Left kidney (tissue), 2 donors: ENCODE measurements around the gene ELF2. TPM values are rescaled to one million over a fixed set of nuclear protein-coding genes. Genes with fewer than 3 reads are reported as not detected.
"Not testable (repeated sequence)": the region's sequence is repeated elsewhere in the genome, so short reads cannot be mapped to it uniquely, and the experiment has no call there.

Source experiments
- DNase-seq: peaks from one replicate; pipeline ENCODE4 v3.0.0-alpha.2; 2013
- polyA plus RNA-seq: library from polyadenylated mRNA; unstranded; fragments of 120-200 nt; gene quantifications from one replicate; pipeline ENCODE4 v1.2.1, GENCODE V29; 2013; ENCODE audit not compliant: insufficient read length

Gene ELF2
- polyA plus RNA-seq, 1 donor: 73.0 TPM

DNA sequence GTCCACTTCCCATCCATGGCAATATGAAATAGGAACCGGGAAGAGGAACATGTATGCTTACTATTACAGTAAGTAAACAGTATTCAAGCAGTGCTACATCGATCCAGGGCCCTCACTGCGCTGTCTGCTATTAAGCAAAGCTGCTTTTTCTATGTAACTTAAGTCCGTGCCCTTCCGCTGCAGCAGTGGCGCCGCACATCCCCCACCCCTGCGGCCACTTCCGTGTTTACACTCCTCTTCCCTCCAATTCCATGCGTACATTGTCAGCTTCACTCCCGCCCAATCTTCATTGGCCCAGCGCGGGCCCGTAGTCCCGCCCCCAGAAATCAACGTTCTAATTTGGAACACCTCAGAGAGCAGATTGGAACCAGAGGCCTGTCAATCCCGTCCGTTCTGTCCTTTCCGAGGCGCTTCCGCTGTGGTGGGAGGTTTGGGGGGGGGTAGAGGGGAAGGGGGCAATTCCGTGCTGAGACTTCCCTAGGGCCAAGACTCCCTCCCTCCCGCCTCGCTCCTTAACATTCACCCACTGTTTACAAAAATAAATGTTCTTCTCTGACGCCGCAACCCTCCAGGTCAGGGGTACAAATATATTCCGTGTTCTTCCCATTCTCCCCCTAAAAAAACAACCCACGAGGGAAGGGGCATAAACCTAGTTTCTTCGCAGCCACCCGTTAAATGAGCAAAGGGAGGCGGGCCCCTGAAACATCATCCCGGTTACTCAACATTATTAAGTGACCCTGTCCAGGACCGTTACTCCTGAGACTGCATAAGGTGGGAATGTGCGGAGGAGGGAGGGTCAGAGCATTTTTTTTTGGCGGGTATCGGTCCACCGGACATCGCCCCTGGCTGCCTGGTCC lies 94.0 kb downstream of the ELF2 start:
- DNase-seq: peak; percentile 97

- no peak for DNase-seq
These were observed 98.1 kb downstream of the ELF2 start for GRCh38 chr4:139078926-139079325.

DNA sequence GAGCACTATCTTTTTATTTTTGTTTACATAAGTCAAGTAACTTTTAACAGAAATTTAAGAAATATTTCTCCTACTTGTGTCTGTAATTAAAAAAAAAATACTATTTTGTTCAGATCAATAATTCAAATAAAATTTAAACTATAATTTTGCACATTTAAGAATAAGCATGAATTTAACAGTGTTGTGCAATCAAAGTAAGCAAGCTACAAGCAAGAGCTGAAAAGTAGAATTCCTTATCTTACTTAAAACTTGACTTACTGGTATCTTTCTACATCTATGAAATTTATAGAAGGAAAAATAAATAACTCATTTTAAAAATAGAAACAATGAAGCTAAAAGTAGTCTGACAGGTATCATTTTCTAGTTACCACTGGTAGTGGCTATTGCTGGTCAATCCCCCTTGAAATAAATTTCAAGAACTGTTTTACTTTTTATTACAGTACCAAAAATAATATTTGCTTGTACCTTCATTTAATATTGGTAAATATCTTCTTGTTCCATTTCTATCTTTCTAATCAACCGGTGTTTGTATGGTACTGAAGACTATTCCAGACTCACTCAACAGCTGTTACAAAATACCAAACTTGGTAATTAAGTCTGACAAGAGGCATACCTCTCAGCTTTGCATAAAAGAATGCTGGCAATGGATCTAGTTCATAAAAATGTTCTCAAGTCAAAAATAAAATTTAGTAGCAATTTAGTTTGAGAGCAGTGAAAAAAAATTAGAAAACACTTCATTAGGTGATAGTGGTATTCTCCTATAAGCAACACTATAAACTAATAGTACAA lies 99.3 kb downstream of the ELF2 start:
- DNase-seq: no peak

DNA sequence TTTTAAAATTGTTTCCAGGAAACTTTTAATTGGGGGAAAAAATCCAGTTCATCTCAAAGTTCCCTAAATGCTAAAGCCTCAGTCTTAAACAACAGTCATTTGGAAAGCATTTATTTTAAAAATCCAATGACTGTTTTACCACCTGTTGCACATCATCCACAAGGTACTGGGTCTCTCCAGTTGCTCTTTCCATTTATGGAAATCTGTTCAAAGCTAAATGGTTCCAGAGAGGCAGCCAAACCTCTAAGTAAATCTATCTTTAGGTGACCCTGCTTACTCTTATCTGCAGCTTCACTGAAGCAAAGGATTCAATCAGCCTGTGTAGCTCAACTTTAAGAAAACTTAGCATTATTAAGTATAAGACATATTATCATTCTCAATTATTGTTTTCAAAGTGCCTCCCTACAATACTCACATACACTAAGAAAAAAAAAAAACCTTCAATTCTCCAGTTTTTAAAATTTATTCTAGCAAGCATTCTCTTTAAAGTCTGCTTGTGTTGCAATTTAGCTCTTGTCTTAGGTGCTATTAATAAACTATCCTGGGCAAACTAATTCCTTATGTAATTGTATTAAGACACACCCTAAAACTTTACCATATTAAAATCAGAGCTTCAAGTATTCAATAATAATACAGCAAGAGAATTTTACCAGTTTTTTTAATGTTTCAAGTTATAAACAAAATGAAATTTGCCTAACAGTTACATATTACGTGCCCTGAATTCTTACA lies 100.8 kb downstream of the ELF2 start:
- no peak for DNase-seq

- no peak for DNase-seq
These were observed 116.4 kb downstream of the ELF2 start for GRCh38 chr4:139060591-139060990.

DNA sequence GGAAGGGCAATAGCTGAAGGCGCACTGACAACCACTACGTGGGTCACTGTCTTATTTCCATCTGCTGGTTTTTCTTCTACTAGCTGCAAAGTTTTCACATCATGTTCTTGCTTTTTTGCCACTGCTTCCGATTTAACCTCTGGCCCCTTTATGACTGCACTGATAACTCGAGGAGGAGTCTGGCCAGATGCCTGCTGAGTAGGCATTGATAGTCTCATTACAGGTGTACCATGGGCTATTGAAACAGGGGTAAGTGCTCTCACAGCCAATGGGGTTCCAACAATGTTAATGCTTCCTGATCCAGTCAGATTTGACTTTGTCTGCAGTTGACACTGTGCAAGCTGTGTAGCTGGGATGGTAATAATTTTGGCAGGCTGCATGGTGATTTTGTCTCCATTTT lies 118.0 kb downstream of the ELF2 start:
- not testable (repeated sequence) for DNase-seq

DNA sequence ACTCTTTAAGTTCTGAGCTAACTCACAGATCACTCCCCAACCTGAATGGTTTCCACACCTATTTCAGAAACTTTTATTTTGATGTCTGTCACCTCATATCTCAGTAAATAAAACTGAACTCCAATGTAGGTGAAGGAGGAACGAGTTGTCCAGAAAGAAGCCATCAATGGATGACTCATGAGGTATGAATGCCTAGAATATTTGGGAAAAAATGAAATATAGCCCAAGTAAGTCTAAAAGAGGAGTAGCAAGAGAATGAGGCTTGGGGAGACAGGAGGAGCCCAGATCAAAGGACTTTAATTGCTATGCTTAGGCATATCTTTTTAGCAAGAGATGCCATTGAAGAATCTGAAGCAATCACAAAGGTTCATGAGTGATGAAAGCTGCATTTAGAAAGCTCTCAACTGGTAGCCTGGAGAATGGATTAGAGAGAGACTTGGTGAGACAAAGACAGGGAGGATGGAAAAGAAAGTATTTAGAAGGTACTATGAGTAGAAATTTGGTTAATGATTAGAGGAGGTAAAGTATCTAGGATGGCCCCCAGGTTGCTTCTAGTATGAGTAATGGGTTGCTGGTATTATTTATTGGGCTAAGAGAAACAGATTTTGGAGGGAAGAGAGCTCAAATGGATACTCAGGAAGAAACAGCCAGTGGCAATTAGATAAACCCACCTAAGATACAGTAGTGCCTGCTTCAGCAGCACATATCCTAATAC lies 122.1 kb downstream of the ELF2 start:
- no peak for DNase-seq

DNA sequence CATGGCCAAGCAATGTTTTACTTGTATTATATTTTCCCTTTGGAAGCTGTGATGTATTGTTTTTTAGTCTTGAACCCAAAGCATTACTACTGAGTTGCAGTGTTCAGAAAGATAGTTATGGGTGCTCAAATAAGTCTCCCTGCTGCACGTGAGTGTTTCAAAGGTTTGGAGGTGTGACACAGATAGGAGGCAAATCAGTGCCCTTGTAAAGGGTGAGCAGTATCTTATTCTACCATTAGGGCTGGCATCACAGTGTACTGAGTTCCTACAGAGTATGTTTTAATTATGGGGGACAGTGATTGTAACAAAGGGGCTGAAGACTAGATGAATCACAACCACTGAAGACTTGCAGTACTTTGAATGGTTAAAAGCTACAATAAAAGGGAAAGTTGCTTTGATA lies 123.1 kb downstream of the ELF2 start:
- no peak for DNase-seq

- no peak for DNase-seq
These were observed 126.6 kb downstream of the ELF2 start for GRCh38 chr4:139050446-139050845.

DNA sequence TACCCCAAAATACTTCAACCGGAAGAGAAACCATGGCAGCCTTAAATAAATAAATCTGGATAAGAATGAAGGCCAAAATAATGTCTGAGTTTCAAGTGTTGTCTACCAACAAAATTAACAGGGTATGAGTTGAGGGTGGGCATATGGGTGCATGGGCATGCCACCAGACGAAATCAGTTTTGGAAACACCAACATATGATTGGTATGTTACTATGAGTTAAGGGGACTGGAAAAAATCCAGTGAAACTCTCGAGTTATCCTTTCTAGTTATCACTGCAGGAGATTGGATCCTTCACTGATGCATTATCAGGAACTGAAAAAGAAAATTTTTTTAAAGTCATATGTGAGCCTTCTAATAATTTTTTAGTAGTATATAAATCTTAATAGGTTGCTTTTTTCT lies 129.0 kb downstream of the ELF2 start:
- no peak for DNase-seq

DNA sequence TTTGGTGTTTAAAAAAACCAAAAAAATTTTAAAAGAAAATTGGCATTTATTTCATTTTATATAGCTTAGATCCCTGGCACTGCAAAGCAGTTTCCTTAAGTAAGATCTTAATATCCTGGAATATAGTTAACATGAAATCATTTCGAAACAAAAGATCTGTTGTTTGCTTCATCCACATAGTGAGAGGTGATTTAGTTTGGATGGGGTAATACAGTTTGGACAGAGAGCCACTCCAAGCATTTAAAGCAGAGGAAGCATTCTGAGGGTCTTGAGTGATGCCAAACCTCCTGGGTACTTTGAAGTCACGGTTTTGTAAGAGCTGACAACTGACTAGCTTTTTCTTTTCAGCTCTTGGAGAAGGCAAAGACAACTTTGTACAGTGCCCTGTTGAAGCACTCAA lies 132.7 kb downstream of the ELF2 start:
- no peak for DNase-seq

DNA sequence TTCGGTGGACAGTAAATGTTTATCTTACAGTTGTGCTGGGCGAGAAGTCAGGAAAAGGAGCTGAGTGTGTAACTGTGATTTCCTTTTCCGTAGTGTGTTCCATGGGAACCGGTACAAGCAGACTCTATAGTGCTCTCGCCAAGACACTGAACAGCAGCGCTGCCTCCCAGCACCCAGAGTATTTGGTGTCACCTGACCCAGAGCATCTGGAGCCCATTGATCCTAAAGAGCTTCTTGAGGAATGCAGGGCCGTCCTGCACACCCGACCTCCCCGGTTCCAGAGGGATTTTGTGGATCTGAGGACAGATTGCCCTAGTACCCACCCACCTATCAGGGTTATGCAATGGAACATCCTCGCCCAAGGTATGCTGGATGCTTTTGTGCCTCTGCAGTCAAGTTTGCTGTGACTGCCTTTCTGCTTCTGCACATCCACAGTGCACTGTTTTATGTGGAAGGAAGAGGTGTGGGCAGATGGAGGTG lies 134.0 kb downstream of the ELF2 start:
- DNase-seq: no peak

- no peak for DNase-seq
These were observed 138.1 kb downstream of the ELF2 start for GRCh38 chr4:139038874-139039443.

- no peak for DNase-seq
These were observed 140.1 kb downstream of the ELF2 start for GRCh38 chr4:139036885-139037284.

- DNase-seq: no peak
These were observed 141.4 kb downstream of the ELF2 start for GRCh38 chr4:139035650-139036049.

DNA sequence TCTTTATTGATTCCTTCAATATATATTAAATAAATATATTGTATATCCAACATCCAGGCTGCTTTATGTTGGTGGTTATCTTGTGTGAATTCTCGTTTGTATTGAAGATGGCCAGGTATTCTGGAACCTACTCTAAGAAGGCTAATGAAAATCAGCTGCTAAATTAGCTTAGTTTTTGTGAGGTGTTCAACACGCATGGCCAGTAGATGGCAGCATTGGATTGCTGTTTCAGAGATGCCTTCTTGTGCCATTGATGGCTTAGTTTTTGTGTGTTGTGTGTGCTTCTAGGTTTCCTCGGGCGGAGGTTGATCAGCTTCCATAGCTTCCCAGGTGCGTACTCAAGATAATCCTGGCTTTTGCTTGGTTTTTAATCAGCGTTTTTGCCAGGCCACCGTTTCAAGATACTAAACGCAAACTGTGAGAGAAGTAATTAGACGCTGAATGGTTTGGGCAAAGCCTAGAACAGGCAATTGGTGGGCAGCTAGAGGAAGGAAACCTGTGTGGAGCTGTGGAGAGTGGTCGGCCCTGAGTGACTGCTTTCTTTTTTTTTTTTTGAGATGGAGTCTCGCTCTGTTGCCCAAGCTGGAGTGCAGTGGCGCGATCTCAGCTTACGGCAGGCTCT lies 146.3 kb downstream of the ELF2 start:
- peak; percentile 88 for DNase-seq

DNA sequence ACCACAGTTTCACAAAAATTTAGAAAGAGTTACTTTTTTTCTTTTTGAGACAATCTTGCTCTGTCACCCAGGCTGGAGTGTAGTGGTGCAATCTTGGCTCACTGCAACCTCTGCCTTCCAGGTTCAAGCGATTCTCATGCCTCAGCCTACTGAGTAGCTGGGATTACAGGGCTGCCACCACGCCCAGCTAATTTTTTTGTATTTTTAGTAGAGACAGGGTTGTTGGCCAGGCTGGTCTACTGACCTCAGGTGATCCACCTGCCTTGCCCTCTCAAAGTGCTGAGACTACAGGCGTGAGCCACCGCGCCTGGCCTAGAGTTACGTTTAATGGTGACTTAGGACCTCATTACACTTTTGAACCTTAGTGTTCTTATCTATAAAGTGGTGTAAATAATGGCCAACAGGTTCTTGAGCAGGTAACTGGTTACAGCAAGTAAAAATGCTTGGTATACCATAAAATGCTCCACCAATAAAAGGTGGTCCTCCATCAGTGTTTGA lies 147.1 kb downstream of the ELF2 start:
- DNase-seq: not testable (repeated sequence)

GRCh38 chr4:139028191-139028661 lies 148.8 kb downstream of the ELF2 start:
- DNase-seq: no peak

DNA sequence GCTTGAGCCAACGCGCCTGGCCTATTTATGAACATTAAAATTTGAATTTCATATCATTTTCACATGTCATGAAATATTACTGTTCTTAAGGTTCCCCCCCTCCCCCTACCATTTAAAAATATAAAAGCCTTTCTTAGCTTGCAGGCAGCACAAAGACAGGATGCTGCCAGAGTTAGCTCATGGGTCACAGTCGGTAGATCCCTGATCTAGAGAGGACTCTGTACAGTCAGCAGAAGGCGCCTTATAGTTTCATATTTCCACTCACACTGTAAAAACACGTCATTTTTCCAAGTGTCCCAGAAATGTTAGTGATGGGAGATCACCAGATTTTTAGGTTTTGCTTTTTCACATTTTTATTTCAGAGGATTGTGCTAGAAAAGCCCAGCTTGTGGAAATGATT lies 149.2 kb downstream of the ELF2 start:
- no peak for DNase-seq

DNA sequence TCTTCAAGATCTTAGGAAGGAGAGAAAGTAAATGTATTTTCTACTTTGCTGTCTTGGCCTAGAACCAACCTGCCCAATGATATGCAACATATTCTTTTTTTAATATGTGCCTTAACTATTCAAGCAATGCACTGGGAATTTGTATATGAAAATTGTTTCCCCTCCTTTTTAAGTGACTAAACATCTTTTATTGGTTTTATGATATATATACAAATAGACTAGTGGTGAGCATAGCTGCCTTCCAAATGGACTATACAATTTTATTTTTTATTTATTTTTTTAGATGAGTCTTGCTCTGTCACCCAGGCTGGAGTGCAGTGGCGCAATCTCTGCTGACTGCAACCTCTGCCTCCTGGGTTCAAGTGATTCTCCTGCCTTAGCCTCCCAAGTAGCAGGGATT lies 151.2 kb downstream of the ELF2 start:
- no peak for DNase-seq

DNA sequence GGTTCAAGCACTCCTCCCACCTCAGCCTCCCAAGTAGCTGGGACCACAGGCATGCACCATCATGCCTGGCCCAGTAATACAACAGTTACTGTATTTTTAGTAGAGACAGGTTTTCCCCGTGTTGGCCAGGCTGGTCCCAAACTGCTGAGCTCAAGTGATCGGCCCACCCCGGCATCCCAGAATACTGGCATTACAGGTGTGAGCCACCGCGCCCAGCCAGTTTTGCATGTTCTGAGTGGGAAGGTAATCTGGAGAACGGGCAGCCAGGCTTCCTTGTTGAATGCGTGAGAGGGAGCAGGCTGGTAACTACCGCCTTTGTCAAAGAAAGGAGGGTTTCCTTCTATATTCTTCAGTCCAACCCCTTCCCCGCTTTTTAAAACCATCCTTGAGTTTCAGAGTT lies 152.3 kb downstream of the ELF2 start:
- no peak for DNase-seq
